HS-27A (cell line): ENCODE results near the gene F3.

Experiments used
- DNase-seq: peaks from one replicate; pipeline ENCODE4 v3.0.0-alpha.2; 2012; ENCODE audit warnings: low read depth, missing footprints

F3 gene

DNA sequence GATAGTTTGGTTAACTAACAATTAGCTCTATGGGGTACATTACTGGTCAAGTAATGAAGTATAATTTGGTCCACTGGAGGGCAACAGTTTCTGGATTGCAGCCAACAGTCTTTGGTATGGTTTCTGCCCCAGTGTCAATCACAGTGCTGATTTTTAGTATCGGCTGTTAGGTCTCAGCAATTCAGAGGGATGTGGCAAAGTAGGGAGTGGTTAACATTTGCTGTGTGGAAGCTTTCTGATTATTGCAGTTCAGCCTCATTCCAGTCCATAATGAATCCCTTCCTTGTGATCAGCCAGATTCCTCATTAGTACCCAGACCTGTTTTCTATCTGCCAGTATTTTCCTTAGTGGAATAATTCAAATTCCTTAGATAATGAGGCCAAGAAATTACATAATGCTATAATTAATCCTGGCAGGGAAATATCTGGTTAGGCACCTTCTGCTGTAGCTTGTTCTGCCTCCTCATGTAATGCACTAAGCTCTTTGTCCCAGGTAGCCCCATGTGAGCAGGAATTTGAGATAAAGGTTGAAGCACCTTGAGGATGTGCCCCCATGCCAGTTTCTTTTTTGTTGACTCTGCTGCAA lies 14.0 kb downstream of the F3 start:
- no peak for DNase-seq

DNA sequence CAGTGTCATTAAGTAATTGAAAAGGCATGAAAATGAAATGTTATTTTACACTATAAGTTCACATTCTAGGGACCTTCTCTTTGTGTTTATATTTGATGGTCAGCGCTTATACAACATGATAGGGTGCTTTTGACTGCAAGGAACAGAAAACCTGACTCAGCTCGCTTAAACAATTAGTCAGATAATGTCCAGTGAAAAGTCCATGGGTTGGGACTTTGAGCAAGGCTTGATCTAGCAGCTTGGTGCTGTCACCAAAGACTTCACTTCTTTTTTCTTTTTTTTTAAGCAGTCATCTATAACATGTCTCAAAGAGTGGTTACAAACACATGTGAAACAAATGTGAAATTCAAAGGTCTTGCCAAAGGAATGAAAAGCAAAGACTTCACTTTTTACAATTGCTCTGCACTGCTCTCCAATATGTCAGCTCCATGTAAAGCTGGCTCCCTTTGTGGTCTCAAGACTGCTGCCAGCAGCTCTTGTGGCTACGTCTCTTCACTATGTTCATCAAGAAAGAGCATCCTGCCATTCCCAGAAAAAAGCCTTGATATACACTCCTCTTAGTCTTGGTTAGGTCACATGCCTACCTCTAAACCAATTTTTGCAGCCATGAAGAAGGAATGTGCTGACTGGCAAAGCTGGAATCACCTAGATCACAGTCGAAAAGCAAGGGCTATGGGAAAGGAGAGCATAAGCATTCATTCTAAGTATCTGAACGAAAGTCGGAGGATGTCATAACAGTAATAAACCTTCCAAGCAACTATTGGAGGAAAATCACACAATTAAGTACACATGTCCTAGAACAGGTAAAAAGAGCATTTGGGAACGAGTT lies 15.2 kb downstream of the F3 start:
- DNase-seq = no peak

DNA sequence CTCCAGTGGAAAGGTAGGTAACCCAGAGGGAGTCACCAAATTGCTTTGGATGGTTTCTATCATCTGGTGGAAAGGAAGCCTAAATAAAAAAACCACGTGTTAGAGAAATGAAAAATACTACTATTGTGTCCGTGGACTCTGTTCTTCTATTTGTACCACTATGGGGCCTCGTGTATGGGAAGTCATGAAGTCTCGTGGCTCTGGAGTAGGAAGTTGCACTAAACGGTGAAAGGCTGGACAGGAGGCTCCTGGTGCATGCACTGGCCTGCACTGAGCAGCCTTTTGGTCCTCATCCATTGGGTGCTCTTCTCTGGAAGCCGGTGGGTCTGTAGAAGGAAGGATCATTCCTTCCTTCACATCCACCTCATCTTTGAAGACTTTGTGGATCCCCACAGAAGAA lies 17.0 kb downstream of the F3 start:
- no peak for DNase-seq

DNA sequence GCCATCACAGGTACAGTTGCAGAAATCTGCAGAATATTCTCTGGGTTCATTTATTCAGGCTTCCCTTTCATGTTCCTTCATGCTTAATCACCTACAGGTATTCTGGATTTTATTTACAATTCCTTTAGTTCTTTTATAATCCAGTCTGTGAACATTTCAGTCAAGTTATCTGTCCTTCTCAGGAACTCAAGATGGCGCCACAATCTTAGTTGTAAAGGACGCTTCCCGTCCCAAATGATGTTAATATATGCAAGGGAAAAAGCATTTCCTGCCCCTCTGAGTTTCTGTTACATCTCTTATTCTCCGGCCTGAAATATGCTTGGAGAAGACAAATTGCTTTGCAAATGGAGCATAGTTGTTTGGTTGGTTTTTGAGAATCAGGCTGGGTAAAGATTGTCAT lies 19.3 kb downstream of the F3 start:
- DNase-seq = no peak

DNA sequence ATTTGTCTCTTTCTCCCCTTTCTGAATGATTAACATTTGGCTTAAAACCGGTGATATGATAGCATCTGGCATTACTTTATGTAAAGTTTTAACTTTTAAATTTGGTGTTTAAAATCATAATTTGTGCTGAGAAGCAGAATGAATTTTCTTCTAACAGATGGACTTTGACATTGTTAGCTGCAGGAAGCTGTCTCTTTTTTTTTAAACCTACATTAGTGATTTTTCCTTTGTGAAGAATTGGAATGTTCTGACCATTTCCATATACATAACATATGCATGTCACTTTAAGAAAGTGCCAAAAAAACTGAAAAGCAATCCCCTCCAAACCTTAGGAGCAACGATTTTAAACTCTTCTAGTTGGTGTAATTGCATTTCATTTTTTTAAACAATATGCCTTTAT lies 22.2 kb downstream of the F3 start:
- DNase-seq = no peak

DNA sequence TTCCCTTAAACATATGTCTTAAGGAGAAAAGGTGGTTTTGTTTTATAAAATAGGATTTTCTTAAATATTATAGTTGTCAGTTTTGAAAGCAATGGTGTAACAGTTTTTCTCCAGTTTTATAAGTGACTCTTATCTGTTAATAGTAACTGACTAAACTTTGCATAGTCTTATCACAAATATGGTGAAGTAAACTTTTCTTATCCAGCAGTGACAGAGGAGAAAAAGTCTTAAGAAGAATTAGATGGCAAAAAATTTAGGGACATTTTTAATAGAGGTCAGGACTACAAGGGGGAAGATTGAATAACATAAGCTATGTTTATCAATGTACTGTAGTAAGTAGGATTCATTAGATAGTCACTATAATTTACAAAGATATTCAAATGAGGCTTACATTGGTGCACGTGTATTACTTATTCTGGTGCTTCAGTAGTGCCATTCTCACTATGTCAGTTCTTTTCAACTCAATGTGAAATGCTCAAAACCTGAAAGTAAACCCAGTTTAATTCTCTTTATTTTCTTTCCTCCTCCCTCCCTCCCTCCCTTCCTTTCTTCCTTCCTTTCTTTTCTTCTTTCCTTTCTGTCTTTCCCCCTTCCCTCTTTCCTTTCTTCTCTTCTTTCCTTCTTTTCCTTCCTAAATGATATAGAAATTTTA lies 26.1 kb downstream of the F3 start:
- DNase-seq = no peak

DNA sequence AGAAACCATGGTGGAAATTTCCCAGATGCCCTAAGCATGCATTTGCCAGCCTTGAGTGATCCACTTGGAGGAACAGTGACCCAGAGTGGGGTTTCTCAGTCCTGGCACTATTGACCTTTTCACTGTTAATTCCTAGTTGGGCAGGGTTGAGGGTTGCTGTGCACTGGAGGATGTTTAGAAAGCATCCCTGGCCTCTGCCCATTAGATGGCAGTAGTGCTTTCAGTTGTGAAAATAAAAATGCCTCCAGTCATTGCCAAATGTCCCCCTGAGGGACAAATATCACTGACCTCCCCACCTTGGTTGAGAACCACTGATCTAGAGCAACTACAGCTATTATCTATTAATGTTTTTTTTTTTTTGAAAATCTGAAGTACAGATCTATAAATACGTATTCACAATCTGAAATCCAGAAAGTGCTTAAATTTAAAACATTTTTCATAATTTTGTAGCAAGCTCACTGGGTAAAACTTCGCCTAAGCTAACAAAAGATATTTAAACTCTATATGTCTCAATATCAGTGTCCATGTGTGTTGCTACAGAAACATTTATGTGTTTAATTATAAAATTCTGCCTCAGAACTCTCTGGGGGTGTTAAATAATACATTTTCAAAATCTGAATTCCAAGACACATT lies 27.3 kb downstream of the F3 start:
- DNase-seq = no peak

DNA sequence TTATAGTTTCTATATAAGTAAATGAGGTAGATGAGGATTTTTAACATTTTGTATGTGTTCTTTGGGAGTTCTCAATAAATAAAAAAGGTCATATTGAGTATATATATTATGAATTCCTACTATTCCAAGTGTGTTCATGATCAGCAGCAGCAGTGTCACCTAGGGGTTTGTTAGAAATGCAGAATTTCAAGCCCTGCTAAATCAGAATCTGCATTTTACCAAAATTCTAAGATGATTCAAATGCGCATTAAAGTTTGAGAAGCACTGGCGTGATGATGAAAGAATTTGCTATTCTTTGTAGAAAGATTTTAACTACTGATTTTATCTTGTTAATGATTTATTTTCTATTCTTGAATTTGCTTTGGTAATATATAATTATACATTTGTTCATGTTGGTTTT lies 28.7 kb downstream of the F3 start:
- no peak for DNase-seq

DNA sequence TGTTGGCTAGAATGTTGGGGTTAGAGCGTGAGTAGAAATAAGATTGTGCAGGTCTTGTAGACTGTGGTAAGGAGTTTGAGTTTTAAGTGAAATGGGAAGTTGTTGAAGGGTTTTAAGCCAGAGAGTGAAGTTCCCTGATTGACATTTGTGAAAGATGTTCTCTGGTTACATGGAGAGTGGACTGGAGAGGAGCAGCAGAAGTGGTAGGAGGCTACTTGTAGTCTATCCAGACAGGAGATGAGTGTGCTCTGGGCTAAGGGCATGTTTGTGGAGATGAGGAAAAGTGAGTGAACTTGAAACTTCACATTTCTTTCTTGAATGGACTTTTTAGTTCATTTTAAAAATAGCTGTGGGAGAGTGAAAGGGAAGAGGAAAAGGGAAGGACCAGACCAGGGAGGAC lies 37.0 kb downstream of the F3 start:
- no peak for DNase-seq

DNA sequence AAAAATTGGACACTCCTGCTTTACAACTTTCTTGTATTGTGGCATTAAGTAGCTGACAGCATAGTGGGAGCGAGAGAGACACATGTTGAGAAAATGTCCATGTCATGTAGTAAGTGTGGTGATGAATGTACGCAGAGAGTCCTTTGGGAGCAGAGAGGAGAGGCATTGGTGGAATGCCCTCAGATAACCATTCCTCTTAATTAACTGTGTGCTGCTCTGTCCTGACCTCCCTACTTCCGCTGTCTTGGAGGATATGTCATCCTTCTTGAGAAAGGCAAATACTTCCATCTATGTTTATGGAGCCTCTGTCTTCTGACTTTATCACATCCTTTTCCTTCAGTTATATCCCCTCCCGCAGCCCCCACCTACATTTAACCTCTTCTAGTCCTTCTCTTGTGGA lies 38.4 kb downstream of the F3 start:
- no peak for DNase-seq

DNA sequence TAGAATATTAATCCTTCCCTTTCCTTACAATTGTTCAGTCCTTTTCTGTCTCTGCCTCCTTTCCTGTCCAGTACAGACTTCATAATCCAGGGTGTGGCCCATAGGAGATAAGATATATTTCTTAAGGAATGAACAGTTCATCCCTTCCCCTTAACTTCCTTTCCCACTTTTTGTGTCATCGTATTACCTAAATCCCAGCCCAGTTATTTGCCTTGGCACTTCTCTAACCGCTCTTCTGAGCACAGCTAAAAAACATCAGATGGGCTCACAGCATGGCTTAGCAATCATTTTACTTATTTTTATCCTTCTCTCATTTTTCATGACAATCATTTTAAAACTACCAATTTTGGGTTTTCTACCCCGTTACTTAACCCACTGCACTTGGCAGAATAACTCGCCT lies 39.6 kb downstream of the F3 start:
- no peak for DNase-seq

DNA sequence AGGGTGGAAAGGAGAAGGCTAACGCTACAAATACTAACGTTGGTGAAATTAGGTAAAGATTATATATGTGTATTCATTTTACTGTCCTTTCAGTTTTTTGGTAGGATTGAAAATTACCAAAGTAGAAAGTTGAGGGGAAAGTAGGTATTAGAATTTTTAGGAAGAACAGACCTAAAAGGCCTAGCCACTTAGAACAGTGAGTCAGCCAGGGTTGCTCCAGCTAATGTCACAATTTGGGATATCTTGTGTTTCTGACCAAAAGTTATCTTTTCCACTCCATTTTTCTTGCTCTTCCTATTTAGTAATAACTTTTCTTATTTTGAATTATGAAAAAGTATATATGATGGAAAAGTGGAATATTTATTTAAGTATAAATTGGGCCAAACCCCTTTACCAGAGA lies 40.1 kb downstream of the F3 start:
- no peak for DNase-seq

DNA sequence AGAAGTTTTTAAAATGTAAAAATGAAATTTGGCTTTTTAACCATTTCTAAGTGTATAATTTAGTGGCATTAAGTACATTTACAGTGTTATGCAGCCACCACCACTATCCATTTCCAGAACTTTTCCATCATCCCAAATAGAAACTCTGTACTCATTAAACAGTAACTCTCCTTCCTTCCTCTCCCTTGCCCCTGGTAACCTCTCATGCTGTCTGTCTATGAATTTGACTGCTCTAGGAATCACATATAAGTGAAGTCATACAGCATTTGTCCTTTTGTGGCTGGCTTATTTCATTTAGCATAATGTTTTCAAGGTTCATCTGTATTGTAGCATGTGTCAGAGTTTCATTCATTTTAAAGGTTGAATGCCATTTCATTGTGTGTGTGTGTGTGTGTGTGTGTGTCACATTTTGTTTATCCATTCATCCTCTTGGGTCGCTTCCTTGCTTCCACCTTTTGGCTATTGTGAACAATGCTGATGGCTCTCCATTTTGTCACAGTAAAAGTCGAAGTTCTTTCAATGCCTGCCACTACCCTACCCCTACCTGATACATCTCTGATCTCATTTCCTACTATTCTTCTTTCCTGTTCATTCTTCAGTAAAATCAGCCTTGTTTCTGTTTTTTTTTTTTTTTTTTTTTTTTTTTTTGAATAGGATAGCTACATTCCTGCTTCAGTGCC lies 45.3 kb downstream of the F3 start:
- DNase-seq = no peak

DNA sequence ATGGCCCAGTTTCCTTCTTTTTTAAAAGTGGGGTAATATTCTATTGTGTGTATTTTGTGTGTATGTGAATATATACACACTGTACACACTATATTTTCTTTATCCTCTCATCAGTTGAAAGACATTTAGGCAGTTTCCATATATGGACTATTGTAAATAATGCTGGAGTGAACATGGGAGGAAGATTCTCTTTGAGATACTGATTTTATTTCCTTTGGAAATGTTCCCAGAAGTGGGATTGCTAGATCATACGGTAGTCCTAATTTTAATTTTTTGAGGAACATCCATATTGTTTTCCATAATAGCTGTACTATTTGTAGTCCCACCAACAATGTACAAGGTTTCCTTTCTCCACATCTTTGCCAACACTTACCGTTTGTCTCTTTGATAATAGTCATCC lies 51.0 kb downstream of the F3 start:
- no peak for DNase-seq

DNA sequence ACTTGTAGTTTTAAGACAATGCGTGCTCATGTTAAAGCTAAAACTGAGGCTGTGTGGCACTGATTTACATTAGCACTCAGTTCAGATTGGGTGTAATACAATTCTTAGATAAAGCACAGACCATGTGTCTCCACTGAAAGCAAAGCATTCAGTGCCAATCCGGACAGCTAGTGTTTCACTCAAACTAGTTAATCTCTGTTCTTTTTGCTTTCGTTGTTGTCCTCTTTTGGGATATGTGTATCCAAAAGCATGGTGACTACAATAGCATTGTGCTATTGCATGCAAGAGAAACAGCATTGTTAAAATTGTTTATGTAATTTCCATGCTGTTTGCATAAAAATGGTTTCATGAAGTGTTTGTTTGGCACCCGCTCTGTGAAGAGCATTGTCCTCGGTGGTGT lies 54.6 kb downstream of the F3 start:
- no peak for DNase-seq

DNA sequence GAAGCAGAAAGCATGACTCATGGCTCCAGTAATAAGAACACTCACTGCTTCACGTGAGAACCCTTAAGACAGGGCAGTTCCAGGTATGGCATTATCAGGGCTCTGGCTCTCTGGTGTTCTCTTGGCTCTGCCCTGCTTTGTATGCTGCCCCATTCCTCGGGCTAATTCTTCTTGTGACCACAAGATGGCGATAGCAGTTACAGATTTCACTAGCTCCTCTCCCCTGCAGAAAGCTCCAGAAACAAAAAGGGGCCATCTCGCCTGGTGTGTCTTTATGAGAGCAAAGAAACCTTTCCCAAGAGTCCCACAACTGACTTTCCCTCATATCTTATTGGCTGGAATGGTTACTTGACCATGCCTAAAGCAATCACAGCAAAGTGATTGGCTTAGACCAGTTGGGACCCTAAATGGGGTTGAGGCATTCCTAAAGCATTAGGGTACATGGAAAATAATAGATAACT lies 60.1 kb downstream of the F3 start:
- DNase-seq = peak; percentile 41

DNA sequence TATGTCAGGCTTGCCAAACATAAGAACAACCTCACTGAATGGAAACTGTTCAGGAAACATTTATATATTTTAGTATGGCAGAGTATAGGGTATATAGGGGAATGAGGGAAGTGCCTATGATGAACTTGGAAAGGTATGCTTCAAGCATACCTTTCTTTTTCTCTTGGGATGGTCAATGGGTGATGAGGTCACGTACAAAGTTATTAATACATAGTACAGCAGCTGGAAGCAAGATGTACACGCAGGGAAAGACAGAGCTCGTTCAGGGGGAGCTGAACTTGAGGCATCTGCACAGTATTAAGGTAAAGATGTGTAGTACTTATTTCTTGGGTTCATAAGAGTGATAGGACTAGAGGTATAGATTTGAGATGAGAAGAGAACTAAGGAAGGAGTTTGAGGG lies 61.9 kb downstream of the F3 start:
- no peak for DNase-seq
